ENCODE measurements around the gene TRIO. TPM values are rescaled to one million over a fixed set of nuclear protein-coding genes. Genes with fewer than 3 reads are reported as not detected.

TRIO gene
- polyA plus RNA-seq, 3 donors, result 1.7 to 45.8 (median 2.1) TPM

DNA sequence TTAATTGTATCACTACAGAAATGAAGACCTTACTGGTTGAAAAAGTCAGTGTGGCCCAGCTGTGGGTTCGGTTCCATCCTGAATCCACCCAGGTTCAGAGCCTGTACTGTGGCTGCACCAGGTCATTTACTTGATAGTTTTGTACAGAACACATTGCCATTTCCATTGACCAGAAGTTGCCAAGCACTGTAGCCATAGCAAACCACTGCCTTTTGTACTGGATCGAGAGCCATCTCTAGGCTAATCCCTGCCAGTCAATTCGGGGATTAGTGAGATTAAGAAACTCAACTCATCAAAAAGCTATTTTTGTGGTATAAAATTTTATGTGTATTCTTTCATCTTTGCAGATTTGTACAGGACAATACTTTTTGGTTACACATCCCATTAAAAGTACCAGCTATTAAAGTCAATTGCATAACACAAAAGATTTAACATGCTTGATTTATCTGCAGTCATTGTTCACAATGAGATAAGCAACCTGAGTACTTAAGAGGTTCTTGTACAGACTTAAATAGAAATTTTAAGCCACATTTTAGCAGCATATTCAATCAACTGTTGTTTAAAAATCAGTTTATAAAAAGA lies 329.9 kb downstream of the TRIO start:
- H3K4me3 Mint-ChIP-seq, result no peak overlapping the region
- H2AFZ ChIP-seq (ENCODE audit: insufficient read depth, low read depth, low read length, poor library complexity, severe bottlenecking), result no peak overlapping the region
- TF ChIP-seq, protein P1, sequence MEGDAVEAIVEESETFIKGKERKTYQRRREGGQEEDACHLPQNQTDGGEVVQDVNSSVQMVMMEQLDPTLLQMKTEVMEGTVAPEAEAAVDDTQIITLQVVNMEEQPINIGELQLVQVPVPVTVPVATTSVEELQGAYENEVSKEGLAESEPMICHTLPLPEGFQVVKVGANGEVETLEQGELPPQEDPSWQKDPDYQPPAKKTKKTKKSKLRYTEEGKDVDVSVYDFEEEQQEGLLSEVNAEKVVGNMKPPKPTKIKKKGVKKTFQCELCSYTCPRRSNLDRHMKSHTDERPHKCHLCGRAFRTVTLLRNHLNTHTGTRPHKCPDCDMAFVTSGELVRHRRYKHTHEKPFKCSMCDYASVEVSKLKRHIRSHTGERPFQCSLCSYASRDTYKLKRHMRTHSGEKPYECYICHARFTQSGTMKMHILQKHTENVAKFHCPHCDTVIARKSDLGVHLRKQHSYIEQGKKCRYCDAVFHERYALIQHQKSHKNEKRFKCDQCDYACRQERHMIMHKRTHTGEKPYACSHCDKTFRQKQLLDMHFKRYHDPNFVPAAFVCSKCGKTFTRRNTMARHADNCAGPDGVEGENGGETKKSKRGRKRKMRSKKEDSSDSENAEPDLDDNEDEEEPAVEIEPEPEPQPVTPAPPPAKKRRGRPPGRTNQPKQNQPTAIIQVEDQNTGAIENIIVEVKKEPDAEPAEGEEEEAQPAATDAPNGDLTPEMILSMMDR (IDR thresholded peaks at IDR 0.05), result no peak
- no peaks in the 10 kb centered on the region for H3K9me3 ChIP-seq (replicated peaks in 1 of 2; ENCODE audit: control insufficient read depth in 1 of 2, insufficient read depth in 1 of 2, low read length in 2 of 2)
- peaks cover 68 to 73% of the 10 kb centered on the region in 2 donors for H3K36me3 Mint-ChIP-seq
- no peak overlapping the region for H3K27ac Mint-ChIP-seq
- no peak overlapping the region for H3K9ac ChIP-seq (ENCODE audit: insufficient read depth, low read length, poor library complexity, severe bottlenecking)
- no peaks in the 10 kb centered on the region for H3K79me2 ChIP-seq (ENCODE audit: insufficient read depth, low read length)
- peaks cover 54 to 97% of the 10 kb centered on the region in 2 donors for H3K36me3 ChIP-seq (replicated peaks in 1 of 2; ENCODE audit: control insufficient read depth in 1 of 2, insufficient read depth in 2 of 2, low read length in 2 of 2)
- no peak for DNase-seq
- H4K20me1 ChIP-seq (ENCODE audit: insufficient read depth, low read length), result no peaks in the 10 kb centered on the region
- no peak overlapping the region for H3K4me3 ChIP-seq (replicated peaks in 1 of 3; ENCODE audit: low read depth in 2 of 3, low read length in 3 of 3)
- H3K27ac ChIP-seq (ENCODE audit: low read depth in 1 of 2, low read length in 2 of 2), result no peak overlapping the region
- no peaks in the 10 kb centered on the region for H3K9me3 Mint-ChIP-seq
- H3K4me1 ChIP-seq (ENCODE audit: control insufficient read depth in 1 of 2, insufficient read depth in 2 of 2, low read length in 2 of 2), result peaks cover 0 to 7% of the 10 kb centered on the region in 2 donors
- peaks cover 0 to 2% (median 0%) of the 10 kb centered on the region in 3 donors for H3K27me3 Mint-ChIP-seq (ENCODE audit: low read depth in 3 of 3)
- H3K4me2 ChIP-seq (replicated peaks; ENCODE audit: extremely low read depth, low read length, poor library complexity, severe bottlenecking), result no peak overlapping the region
- no peaks in the 10 kb centered on the region for H3K27me3 ChIP-seq (ENCODE audit: control insufficient read depth in 2 of 2, insufficient read depth in 2 of 2, low read length in 2 of 2)
- intact Hi-C loops (cut with micrococcal nuclease), result no loop called here
- no CpG with 5 or more reads among the region's 3 CpGs for WGBS (ENCODE audit: insufficient coverage)
- no peaks in the 10 kb centered on the region for H3K4me1 Mint-ChIP-seq

DNA sequence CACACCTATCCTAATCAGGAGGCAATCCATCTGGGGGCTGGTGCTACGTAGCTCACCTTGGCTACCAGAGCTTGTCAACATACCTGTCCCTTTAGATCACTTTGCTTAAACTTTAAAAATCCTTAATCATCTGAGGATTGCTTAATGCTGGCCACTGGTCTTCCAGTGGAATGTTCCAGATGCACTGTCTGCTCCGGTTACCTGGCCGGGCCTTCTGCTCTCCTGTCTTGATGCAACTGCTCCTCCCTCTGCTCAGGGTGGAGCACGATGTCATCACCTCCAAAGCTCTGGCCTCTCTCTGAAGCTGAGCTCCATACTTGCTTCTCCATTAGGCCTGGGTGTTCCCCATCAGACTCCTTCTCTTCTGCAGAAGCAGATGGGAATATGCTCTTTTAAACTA lies 331.9 kb downstream of the TRIO start:
- H3K36me3 ChIP-seq (replicated peaks in 1 of 2; ENCODE audit: control insufficient read depth in 1 of 2, insufficient read depth in 2 of 2, low read length in 2 of 2), result peaks cover 58 to 97% of the 10 kb centered on the region in 2 donors
- peaks cover 0 to 7% of the 10 kb centered on the region in 2 donors for H3K4me1 ChIP-seq (ENCODE audit: control insufficient read depth in 1 of 2, insufficient read depth in 2 of 2, low read length in 2 of 2)
- H2AFZ ChIP-seq (ENCODE audit: insufficient read depth, low read depth, low read length, poor library complexity, severe bottlenecking), result no peak overlapping the region
- no peaks in the 10 kb centered on the region for H3K27me3 ChIP-seq (ENCODE audit: control insufficient read depth in 2 of 2, insufficient read depth in 2 of 2, low read length in 2 of 2)
- Mint-ChIP-seq H3K9me3 (no peaks in the 10 kb centered on the region), H3K27ac (no peak overlapping the region), H3K36me3 (peaks cover 69 to 76% of the 10 kb centered on the region in 2 donors), H3K4me3 (no peak overlapping the region), H3K27me3 (ENCODE audit: low read depth in 3 of 3) (no peaks in the 10 kb centered on the region), H3K4me1 (no peaks in the 10 kb centered on the region)
- H3K79me2 ChIP-seq (ENCODE audit: insufficient read depth, low read length), result no peaks in the 10 kb centered on the region
- no peak overlapping the region for H3K9ac ChIP-seq (ENCODE audit: insufficient read depth, low read length, poor library complexity, severe bottlenecking)
- H3K4me3 ChIP-seq (replicated peaks in 1 of 3; ENCODE audit: low read depth in 2 of 3, low read length in 3 of 3), result no peak overlapping the region
- TF ChIP-seq, protein P1 (IDR thresholded peaks at IDR 0.05), result no peak
- H3K9me3 ChIP-seq (replicated peaks in 1 of 2; ENCODE audit: control insufficient read depth in 1 of 2, insufficient read depth in 1 of 2, low read length in 2 of 2), result no peaks in the 10 kb centered on the region
- no peaks in the 10 kb centered on the region for H4K20me1 ChIP-seq (ENCODE audit: insufficient read depth, low read length)
- intact Hi-C loops (cut with micrococcal nuclease), result no loop called here
- no peak overlapping the region for H3K4me2 ChIP-seq (replicated peaks; ENCODE audit: extremely low read depth, low read length, poor library complexity, severe bottlenecking)
- no peak for DNase-seq
- 97% methylated on average over 3 of the region's 4 CpGs for whole genome bisulfite sequencing (ENCODE audit: insufficient coverage)
- no peak overlapping the region for H3K27ac ChIP-seq (ENCODE audit: low read depth in 1 of 2, low read length in 2 of 2)

All from CD14-positive monocyte (primary cell).